ENCODE measurements around the gene VEPH1.

DNA sequence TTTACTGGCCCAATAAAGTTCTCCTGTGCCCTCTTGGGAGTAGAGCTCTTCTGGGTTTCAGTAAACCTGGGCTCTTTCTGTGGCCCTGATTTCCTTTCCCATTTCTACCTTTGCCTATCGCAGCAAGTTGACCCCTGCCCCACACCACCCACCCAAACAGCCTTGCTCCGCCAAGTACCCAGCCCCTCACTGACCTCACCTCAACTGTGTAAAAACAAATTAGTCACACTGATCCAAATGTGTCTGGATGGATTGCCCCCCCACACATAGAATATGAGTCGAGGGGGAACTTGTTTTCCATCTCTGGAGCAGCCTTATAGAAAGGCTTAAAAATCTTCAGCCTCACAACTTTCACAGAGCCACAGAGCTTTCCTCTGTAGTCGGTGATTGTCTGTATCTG lies 28.6 kb upstream of the VEPH1 start:
- TF ChIP-seq POLR2A (IDR thresholded peaks at IDR 0.05): no peak
- TF ChIP-seq, protein P1, sequence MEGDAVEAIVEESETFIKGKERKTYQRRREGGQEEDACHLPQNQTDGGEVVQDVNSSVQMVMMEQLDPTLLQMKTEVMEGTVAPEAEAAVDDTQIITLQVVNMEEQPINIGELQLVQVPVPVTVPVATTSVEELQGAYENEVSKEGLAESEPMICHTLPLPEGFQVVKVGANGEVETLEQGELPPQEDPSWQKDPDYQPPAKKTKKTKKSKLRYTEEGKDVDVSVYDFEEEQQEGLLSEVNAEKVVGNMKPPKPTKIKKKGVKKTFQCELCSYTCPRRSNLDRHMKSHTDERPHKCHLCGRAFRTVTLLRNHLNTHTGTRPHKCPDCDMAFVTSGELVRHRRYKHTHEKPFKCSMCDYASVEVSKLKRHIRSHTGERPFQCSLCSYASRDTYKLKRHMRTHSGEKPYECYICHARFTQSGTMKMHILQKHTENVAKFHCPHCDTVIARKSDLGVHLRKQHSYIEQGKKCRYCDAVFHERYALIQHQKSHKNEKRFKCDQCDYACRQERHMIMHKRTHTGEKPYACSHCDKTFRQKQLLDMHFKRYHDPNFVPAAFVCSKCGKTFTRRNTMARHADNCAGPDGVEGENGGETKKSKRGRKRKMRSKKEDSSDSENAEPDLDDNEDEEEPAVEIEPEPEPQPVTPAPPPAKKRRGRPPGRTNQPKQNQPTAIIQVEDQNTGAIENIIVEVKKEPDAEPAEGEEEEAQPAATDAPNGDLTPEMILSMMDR (IDR thresholded peaks at IDR 0.05): no peak

Measured in lower leg skin (tissue), 3 donors.